ENCODE results near the gene NR0B2.
A peak's percentile ranks its signal among the peaks of the same experiment; 100 is the strongest.

DNA sequence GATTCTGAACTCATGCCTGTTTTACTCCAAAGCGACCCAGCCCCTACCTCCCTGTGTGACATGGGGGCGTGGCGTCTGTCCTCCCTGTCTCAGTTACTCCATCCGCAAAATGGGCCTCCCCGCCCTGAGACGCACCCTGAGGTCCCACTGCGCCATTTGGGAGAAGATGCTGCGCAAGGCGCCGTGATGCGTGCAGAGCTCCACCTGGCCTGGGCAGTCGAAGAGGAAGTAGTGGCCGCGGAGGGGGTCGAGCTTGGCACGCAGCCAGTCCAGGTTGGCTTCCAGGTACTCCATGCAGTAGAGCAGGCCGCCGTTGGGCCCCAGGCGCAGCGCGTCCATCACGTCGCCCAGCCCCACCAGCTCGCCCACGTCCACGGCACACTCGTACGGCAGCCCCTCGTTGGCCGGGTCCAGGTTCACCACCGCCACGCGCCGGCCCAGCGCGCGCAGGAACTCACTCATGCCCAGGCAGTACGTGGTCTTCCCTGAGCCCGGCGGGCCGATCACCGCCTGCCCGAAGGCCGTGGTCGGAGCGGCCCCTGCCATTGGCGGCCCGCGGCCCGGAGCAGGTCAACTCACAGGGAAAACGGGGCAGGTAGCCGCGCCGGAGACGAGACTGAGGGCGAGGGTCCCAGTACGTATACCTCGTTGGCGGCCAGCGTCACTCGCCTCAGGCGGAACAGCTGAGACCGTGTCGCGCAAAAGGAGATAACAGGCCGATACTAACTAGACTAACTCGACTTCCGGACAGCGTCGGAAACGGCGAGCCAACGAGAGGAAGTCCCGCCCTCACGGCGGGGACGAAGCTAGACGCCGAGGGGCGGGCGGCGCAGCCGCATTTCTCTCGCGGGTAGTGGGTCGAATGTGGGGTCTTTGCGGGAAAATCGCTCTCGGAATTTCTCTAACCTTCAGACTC is 24.0 kb downstream of the NR0B2 start, which contains the start of gene GPN2:
- TF ChIP-seq POLR2A (IDR thresholded peaks at IDR 0.05; ENCODE audit: borderline replicate concordance, extremely low read depth, insufficient read depth, insufficient read length) (peak; percentile 87), ZFX (IDR thresholded peaks at IDR 0.05) (peak; percentile 95)
